ENCODE measurements around the gene GPR141. TPM values are rescaled to one million over a fixed set of nuclear protein-coding genes. Genes with fewer than 3 reads are reported as not detected.
"Not testable (repeated sequence)": the region's sequence is repeated elsewhere in the genome, so short reads cannot be mapped to it uniquely, and the experiment has no call there.

GPR141 gene
- total RNA-seq, 1 donor from 2014 or later: not detected

DNA sequence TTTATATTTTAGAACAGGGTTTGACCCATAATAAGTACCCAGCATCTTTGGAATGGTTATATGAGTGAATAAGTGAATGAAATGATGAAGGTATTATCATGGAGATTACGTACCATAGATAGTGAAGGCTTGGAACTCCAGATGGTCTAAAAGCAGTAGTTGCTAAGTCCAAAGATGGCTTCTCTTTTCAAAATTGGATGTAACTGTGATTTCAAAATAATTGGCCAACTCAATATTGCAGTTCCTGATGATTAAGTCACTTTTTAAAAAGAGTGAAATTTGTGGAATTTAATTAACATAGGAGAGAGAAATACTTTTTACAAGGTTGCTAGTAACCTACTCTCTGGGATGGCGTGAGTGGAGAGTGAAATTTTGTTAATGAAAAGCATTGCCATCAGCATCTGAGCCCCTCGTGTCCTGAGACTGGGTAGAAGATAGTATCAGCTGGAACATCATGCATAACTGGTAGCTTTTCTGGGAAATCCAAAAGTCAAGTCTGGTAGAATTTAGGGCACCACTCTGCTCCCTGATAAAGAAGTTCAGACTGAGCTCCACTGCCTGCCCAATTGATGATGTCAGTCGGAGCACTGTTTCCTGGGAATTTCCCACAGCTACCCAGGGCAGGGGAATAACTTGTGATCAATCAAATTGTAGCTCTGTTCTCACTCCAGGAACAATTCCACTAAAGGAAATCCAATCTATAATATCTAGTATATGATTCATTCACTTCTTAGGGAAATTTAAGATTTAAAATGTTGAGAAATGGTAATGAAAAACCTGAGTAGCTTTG, 3.2 kb downstream of the GPR141 start:
- DNase-seq (ENCODE audit: low read depth): no peak

DNA sequence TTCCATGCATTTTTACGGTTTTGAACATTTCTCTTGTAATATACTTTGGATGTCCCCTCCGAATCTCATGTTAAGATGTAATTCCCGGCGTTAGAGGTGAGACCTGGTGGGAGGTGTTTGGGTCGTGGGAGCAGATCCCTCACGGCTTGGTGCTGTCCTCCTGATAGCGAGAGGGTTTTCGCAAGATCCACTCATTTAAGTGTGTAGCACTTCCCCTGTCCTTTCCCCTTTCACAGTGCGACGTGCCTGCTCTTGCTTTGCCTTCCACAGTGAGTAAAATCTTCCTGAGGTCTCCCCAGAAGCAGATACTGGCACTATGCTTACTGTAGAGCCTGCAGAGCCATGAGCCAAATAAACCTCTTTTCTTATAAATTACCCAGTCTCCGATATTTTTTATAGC, 6.6 kb downstream of the GPR141 start:
- no peak for DNase-seq (ENCODE audit: low read depth)

DNA sequence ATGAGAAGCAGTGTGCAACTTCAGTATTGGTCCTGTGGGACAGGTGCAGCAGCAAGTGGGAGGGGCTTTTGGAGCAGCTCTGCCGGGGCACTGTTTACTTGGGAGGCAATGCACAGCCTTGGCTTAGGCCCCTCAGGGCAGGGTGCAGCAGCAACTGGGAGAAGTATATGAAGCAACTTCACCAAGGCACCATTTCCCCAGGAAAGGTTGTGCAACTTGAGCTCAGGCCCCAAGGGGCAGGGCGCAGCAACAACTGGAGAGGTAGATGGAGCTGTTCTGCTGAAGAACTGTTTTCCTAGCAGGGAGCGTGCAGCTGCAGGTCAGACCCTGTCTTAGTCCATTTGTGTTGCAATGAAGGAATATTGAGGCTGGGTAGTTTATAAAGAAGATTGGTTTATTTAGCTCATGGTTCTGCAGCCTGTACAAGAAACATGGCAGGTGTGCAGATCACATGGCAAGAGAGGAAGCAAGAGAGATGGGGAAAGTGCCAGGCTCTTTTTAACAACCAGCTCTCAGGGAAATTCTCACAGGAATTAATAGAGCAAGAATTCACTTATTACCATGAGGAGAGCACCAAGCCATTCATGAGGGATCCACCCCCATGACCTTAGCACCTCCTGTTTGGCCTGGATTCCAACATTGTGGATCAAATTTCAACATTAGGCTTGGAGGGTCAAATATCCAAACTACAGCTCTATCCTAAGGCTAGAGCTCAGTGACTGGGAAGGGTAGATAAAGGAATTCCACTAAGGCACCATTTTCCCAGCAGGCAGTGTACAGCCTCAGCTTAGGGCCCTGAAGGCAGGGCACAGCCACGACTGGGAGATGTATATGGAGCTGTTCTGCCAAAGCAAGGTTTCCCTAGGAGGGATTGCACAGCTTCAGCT, 10.9 kb downstream of the GPR141 start:
- DNase-seq (ENCODE audit: low read depth): no peak

DNA sequence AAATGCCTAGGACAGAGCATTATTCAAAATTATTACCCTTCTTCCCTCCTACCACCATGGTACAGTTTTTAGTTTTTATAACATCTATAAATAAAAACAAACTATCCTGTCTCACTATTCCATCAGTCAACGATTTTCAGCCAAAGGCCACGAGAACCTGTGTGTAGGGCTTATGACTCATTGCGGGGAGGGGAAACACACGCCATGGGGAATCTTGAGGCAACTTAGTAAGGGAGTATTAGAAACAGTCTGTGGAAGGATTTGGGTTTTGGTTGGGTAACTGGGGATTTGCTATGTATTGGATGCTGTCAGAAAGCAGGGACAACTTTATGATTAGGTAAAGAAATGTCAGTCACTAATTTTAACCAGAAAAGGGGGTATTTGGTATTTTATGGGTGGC, 14.7 kb downstream of the GPR141 start:
- DNase-seq (ENCODE audit: low read depth): no peak

DNA sequence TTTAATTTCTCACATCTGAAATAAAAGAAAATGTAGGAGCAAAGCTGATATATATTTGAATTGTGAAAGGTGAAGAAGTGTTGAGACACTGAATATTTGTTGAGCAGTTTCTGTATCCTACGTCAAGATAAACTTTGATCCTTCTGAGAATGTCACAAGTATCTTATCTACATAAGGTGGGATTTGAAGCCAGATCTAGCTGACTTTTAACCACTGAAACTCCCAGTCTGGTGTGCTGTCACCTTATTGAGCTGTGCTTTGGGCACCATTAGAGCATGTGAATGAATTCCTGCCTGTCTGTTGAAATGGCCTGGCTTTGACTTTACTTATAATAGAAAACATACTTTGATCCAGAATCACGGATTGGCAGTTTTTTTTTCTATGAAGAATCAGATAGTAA, 15.2 kb downstream of the GPR141 start:
- no peak for DNase-seq (ENCODE audit: low read depth)

DNA sequence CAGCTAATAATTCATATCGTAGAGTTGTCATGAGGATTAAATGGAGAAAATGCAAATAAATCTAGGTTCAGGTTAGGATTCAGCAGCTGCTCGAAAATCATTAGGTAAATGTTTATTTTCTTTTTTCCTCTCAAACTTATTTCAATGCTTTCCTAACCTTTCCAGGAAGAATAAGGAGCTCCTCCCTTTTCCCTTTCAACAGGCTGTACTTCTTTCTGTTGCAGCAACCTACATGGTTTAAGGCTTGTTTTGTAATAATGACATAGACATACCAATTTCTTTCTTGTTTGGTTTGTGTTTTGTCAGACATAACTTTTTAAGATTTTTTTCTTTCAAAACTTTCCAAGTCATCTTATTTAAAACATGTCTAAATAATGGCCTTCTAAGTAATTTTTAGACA, 18.2 kb downstream of the GPR141 start:
- DNase-seq (ENCODE audit: low read depth): no peak

DNA sequence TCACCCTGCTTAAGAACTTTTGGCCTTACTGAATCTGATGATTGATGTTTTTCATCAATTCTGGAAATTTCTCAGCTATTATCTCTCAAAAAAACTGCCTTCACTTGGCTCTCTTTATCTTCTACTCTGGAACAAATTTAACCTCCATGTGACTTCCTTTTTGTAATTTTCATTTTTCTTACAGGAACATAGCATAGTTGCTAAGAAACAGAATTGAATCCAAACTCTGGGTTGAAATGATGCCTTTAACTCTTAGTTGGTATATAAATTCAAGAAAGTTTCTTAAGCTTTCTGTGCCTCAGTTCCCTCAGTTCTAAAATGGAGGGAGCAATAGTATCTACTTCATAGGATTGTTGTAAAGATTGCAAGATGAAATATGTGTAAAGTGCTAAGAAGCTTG, 19.8 kb downstream of the GPR141 start:
- no peak for DNase-seq (ENCODE audit: low read depth)

DNA sequence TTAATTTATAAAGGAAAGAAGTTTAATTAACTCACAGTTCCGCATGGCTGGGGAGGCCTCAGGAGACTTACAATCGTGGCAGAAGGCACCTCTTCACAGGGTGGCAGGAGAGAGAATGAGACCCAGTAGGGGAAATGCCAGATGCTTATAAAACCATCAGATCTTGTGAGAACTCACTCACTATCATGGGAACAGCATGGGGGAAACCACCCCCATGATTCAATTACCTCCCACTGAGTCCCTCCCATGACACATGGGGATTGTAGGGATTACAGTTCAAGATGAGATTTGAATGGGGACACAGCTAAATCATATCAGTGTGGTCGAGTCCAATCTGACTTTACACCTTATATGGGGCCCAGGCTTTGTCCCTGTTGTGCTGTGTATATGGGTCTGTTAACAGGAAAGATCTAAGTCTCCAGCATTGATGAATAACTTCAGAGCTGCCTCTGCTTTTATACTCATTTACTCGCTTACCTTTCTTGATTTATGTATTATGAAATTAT, 20.8 kb downstream of the GPR141 start:
- not testable (repeated sequence) for DNase-seq (ENCODE audit: low read depth)

DNA sequence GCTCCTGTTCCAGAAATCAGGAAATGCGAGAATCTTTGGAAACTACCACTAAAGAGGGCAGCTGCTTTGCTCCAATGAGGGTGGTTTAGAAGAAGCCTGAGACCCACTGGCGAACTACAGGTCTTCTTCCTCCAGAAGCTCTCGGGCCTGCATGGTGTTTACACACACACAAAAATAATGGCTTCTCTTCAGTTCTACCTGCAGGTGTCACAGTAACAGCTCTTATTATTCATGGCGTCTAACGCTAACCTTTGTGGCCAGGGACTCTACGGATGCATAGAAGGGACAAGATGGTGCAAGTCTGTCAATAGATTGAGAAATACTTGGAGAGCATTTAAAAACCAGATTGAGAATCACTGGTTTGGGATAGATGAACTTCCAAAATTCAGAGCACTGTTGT, 22.4 kb downstream of the GPR141 start:
- DNase-seq (ENCODE audit: low read depth): no peak

DNA sequence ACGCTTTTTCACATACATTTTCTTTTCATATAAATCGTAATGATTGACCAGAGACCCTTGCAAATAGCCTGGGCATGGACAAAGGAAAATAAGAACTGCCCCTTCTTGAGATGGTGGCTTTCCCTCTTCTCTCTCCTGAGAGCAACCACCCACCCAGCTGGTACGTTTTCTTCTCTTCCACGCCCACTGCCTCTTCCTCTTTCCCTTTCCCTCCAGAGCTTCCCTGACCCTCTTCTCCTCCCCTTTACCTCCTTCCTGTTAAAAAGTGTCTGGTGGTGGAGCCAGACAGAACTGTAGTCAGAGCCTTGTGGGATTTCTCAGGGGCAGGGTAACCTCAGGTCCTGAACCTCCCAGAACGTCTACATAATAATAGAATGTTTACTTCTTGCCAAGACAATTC, 23.2 kb downstream of the GPR141 start:
- no peak for DNase-seq (ENCODE audit: low read depth)

DNA sequence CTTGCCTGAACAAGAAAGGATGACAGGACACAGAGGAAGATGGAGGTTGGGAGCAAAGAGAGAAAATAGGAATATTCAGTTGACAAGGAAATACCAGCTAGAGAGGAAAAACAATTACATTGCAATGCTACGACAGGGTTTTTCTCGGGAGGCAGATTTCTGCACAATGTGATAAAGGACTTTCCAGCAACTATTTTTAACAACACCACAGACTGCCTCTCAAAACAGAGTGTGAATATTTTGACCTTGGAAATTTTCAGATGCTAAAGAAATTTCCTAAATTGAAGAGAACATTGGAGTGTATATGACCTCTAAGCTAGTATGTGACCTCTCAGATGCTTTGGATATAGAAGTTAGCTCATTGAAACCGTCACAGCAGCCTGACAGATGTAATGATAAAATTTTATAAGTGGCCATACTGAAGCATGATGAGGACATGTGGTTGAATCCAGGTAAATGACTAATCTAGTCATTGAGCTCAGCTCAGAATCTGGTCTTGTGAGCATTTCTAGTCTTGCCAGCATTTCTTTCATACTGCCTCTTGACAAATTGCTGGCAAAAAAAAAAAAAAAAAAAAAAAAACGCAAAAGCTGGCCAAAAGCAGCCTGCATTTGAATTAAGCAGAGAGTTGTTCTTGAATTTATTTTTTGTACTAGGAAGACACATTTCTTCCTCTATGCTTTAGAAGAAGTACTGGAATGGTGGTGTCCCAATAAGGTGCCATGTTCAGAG, 24.4 kb downstream of the GPR141 start:
- DNase-seq (ENCODE audit: low read depth): no peak

DNA sequence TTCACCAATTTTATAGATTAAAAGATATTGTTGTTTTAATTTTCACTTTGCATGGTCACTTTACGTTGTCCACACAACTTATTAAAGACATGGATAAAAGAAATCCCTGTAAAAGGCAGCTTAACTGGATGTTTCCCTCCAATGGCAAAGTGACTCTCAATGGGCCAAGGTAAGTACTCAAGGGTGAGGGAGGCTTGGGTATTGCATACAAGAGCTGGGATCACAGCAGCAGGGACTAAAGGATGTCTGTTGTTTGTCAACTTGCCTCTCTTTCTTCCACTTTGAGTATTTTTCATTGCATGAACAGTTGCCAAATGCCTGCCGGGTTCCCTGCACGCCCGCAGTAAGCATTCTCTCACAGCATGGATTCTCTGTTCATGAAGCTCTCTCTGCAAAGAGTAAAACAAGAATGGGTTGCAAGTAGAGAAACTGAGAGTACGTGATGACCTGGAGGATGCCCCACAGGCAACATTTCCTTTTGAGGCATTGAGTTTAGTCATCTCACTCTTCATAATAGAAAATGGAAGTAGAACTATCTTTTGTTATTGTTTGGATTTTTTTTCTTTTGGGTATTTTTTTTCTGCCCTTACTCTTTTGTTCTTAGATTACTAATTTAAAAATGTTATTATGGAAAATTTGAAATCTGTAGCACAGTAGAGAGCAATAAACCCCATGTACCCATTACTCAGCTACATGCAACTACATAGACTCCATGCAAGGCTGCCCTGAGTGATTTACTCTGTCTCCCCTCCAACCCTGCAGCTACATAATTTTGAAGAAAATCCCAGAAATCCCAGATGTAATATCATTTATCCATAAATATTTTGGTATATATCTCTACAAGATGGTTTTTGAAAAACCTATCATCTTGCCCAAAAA, 26.3 kb downstream of the GPR141 start:
- DNase-seq (ENCODE audit: low read depth): no peak

DNA sequence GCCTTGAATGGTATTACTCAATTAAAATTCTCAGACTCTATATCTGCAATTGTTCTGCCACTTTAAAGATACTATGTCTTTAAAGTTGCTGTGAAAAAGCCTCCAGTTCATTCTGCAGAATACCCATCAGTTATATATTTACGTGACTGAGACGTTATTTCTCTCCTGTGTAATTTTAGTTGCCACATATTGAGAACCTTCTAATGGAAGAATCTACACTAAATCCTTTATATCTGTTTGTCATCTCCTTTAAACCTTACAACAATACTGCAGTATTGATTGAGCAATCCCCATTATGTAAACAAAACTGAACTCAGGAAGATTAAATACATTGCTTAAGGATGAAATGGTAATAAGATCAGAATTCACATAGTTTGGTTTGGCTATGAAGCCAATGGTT, 30.0 kb downstream of the GPR141 start:
- DNase-seq (ENCODE audit: low read depth): no peak

DNA sequence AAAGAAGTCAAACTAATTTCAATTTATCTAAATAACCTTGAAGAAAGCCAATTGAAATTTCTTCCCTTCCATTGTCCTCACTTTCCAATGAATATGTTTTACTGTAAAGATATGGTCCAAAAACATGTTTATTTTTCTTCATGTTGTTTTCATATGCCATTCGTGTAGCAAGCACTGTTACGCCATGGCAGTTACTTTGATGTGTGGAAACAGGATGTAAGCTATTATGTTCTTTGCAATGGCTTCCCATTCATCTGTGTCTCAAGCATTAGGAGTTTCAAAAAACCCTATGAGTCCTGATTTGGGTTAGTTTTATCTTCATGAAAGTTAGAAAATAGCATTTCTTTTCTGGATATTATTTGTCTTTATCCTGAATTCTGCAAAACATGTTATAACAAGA, 31.0 kb downstream of the GPR141 start:
- DNase-seq (ENCODE audit: low read depth): no peak

DNA sequence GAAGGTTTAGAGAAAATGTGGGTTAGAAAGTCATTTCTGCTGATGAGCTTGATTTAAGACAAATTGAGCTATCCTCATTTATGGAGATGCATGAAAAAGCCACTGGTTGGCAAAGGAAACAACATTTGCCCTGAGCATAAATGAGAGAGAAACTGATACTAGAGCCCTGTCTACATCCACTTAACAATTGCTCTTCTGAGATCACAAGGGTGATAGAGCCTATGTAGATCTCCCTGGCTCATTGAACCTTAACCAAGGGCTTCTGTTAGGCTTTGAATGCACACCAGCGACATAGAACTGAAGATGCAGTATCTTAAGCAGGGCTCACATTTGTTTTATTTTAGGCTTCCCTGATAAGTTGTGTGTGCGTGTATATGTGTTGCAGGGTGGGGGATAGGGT, 35.0 kb downstream of the GPR141 start:
- no peak for DNase-seq (ENCODE audit: low read depth)

DNA sequence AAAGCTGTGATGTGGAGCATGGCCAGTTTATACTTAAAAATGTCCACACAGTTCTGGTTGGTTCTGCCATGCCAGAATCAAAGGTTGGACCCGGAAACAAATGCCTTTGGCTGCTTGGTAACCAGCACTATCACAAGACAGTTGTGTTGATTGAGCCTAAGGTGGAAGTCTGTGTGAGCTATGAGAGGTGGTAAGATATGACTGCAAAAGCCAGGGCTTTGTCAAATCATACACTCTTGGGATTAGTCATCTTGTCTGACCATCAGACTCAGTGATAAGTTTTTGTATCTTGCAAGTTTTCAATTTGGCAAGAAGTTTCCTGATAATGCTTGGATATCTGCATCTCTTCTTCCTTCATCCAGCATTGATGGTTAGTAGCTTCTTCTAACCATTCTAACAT, 35.5 kb downstream of the GPR141 start:
- no peak for DNase-seq (ENCODE audit: low read depth)

DNA sequence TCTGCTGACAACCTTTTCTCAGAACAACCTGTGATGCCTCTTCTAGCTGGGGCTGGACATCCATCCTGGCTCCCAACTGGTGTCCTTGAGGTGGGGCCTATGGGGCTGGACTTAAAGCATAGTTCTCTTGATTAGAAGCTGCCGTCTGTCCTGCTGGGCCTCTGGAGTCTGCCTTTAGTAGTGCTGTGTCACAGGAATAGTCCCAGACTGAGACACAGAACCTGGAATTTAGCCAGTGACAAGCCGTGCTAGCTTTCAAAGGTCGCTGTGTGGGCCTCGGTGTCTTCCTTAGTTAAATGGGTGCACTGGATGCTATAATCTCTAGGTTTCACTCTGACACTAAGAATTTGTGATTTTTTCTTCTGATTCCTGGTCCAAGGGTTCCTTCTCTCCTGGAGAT, 41.2 kb downstream of the GPR141 start:
- no peak for DNase-seq (ENCODE audit: low read depth)

DNA sequence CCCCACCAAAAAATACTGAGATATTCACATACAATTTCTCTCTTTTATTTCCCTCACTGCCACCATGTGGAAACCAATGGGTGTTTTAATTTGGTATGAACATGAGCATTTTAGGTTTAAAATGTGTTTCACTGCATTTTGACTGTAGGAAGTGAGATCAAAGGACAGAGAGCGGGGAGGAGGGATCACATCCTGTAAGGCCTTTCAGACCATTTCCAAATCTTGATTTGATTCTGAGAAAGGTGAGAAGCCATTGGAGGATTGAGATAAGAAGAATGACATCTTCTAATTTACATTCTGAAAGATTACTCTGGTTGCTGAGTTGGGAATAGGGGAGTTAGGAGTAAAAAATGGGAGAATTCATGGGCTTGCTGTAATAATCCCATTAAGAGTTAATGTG, 42.5 kb downstream of the GPR141 start:
- no peak for DNase-seq (ENCODE audit: low read depth)

DNA sequence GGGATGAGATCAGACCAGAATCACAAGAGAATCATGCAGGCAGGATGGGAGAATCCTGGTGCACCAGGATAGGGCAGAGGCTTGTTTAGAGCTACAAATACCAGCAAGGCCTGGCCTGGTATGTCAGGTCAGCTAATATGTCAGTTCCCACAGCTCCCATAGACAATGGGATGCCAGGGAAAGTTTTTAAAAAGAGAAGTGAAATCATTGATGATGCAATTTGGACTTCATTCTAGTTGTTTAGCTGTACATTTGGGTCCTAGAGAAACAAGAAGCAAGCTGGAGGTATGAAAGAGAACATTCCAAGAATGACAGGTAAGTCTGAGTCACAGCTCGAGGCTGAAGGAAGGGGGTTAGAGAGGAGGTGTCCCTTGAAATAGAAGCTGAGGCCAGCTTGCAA, 45.2 kb downstream of the GPR141 start:
- peak; percentile 77 for DNase-seq (ENCODE audit: low read depth)

DNA sequence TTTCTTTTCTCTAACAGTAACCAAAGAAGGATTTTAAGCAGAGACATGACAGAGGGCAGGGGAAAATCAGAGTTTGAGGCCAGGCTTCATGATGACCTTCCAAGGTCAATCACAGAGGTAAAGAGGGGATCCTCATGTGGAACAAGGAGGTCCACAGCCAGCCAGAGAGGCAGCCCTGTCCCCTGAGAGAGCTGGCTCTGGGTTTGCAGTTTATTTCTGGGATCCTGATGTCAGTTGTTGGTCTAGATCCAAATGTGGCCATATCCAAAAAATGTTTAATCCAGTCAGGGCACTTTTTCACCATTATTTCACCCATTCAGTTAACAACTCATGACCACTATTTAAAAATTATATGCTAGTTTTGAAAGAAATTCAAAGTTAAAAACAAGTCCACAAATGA, 45.6 kb downstream of the GPR141 start:
- no peak for DNase-seq (ENCODE audit: low read depth)

DNA sequence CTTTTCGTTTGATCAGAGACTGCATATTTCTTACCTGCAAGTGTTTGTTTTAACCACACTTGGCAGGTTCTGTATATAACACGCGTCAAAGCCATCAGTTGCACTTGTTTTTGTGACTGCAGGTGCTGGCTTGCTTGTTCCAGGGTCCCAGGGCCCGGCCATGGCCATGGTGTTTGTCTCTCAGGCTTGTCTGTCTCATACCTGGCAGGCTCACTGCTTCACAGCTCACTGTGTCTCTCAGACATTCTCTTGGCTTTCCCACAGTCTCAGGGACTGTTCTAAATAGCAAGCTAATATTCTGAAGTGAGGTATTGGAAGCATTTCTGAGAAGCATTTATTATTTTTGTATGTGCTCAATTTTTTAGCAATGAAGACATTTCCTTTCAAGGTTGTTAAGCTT, 46.9 kb downstream of the GPR141 start:
- DNase-seq (ENCODE audit: low read depth): no peak
